Occipital lobe (tissue), 2 donors: Measurements from ENCODE around the gene ERGIC1. TPM values are rescaled to one million over a fixed set of nuclear protein-coding genes. Genes with fewer than 3 reads are reported as not detected.
A peak's percentile ranks its signal among the peaks of the same experiment; 100 is the strongest.
"Not testable (repeated sequence)": the region's sequence is repeated elsewhere in the genome, so short reads cannot be mapped to it uniquely, and the experiment has no call there.

ENCODE experiments used
- DNase-seq: peaks from one replicate; lab custom pipeline; 2025; lab: John Stamatoyannopoulos, UW
- total RNA-seq: library from RNA; depleted of rRNA; stranded (reverse); fragments of >200 nt; gene quantifications from one replicate; pipeline ENCODE4 v1.2.3, GENCODE V29; 2014

Gene ERGIC1, protein sequence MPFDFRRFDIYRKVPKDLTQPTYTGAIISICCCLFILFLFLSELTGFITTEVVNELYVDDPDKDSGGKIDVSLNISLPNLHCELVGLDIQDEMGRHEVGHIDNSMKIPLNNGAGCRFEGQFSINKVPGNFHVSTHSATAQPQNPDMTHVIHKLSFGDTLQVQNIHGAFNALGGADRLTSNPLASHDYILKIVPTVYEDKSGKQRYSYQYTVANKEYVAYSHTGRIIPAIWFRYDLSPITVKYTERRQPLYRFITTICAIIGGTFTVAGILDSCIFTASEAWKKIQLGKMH
- 41.5 TPM for total RNA-seq

DNA sequence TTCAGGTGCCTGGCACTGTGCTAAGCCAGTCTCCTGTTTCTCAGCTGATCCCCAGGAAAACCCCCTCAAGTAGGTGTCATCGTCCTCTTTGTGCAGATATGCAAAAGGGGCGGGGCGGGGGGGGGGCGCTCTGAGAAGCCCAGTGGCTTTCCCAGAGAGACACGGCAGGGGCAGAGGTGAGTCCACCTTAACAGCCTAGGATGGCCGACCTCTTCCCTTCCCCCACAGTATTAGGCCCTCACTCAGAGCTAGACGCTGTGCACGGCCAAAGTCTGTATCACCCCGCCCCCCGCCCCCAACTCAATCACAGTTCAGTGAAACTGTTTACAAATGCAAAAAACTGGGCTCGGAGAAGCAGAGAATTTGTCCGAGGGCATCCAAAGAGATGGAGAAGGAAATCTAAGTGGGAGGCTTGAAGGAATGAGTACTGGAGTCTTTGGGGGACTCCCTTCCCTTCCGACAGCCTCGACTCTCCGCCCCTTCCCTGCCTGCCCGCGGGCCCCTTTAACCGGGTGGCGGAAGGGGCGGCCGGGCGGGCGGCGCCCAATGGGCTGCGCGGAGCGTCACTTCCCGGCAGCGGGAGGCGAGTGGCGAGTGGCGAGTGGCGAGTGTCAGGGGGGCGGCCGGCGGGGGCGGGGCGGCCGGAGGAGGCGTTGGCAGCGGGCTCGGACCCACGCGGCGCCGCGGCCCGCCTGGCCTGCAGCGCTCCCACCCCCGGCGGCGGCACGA is at the start of gene ERGIC1:
Gene ERGIC1 (plus strand): TSS at position 566 of the 729 bp plus-strand sequence. CDS start 163 bp downstream, at position 729.
- DNase-seq, result peak; percentile 83

- DNase-seq, result no peak
Observed at GRCh38 chr5:172785429-172786088, 48.5 kb upstream of the ERGIC1 start.

DNA sequence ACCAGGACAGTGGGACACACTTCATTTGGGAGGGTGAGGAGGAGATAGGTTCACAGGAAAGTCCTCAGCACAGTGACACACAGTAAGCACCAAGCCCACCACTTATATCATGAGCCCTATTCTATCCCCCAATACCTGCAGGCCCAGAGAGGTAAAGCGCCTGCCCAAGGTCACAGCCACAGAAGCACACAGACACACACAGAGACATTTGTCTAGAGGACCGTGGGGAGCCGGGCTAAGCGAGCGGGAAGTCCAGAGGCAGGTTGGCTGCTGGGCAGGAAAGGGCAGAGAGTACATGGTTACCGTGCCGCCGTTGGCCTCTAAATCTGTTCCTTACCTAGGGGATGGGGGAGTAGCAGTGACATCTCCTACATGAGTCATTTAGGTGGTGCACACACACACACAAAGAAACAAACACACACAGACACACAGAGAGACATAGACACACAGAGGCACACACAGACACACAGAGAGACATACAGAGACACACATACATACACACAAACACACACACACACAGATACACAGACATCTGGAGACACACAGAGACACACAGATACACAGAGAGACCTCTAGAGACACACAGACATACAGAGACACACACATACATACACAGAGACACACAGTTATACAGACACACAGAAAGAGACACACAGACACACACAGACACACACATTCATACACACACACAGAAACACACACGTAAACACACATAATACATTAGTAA is 47.2 kb upstream of the ERGIC1 start:
- DNase-seq, result no peak

- not testable (repeated sequence) for DNase-seq
Observed at GRCh38 chr5:172787538-172787937, 46.5 kb upstream of the ERGIC1 start.

DNA sequence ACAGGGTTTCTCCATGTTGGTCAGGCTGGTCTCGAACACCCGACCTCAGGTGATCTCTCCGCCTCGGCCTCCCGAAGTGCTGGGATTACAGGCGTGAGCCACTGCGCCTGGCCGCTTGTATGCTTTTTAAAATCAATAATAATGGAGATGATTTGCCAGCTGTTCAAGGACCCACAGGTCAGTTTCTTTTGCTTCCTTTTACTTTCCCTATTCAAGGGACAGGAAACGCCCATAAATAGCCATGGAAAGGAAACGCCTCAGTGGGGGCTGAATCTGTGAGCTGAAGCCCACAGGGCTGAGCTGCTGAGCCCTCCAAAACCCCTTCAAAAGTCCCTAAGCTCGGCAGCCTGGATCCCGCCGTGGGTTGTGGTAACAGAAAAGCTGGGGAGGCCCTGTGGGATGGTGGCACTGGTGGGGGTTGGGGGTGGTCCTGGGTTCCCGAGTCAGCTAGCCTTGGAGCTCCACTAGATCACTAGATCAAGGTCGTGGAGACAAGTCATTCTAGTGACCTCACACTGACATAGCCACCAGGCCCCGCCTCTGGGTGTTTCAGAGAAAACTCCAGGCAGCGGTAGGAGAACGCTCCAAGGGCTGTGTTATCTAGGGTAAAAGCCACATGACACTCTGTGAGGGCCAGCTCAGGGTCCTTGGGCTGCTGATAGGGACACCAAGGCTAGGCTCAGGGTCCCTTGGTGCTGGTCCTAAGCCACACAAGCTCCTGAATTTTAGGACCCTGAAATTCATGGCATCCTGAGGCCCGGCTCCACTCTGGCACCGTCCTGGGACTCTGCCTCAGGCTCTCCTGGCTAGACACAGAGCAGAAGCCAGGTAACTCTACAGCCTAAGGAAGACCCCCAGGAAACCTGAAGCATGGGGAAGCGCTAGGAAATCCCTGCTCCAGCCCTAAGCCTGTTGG is 45.0 kb upstream of the ERGIC1 start:
- no peak for DNase-seq

DNA sequence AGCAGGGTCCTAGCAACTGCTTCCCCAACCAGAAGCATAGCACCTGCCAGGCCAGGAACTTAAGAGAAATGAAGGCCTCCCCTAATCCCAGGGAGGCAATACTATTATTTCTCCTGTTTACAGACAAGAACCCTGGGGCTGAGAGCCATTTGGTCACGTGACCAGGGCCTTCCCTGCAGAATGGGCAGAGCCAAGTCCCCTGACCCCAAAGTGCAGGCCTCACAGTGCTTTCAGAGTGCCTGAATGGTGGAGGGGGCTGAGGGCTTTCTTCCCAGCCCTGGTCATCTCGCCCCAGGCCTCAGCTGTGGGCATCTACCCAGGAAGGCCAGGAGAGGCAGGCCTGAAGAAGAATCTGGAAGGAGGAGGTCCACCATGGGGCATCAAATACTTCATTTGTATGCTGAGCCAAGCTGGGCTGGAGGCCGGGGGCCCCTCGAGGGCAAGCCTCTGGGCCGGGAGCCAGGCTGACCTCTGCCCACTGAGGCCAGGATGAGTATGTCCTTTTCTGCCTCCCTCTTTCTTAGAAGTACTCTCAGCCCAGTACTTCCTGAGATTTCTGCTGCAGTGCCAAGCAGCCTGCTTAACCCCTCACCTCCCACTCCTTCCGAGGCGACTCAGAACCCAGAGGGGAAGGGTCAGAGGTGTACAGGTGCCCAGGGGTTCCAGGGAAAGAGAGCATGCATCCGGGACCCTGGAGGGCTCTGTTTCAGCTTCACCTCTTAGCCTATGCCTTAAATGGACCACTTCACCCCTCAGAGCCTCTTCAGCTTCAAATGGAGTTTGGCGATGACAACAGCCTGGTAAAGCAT is 44.2 kb upstream of the ERGIC1 start:
- DNase-seq, result no peak

GRCh38 chr5:172790496-172790889 is 43.6 kb upstream of the ERGIC1 start:
- DNase-seq, result no peak

GRCh38 chr5:172791286-172791685 is 42.8 kb upstream of the ERGIC1 start:
- no peak for DNase-seq

GRCh38 chr5:172791726-172792445 is 42.2 kb upstream of the ERGIC1 start:
- DNase-seq, result no peak

- DNase-seq, result no peak
Observed at GRCh38 chr5:172792701-172793570, 41.1 kb upstream of the ERGIC1 start.

GRCh38 chr5:172793577-172794488 is 40.2 kb upstream of the ERGIC1 start:
- DNase-seq, result no peak

GRCh38 chr5:172795318-172795977 is 38.6 kb upstream of the ERGIC1 start:
- DNase-seq, result peak; percentile 31

GRCh38 chr5:172796306-172796705 is 37.7 kb upstream of the ERGIC1 start:
- no peak for DNase-seq

GRCh38 chr5:172797771-172798191 is 36.3 kb upstream of the ERGIC1 start:
- no peak for DNase-seq

- no peak for DNase-seq
Observed at GRCh38 chr5:172798422-172799215, 35.4 kb upstream of the ERGIC1 start.

- no peak for DNase-seq
Observed at GRCh38 chr5:172799416-172799815, 34.6 kb upstream of the ERGIC1 start.
